Measurements from ENCODE around the gene SLC22A13.
"Not testable (repeated sequence)": the region's sequence is repeated elsewhere in the genome, so short reads cannot be mapped to it uniquely, and the experiment has no call there.

SLC22A13 gene

DNA sequence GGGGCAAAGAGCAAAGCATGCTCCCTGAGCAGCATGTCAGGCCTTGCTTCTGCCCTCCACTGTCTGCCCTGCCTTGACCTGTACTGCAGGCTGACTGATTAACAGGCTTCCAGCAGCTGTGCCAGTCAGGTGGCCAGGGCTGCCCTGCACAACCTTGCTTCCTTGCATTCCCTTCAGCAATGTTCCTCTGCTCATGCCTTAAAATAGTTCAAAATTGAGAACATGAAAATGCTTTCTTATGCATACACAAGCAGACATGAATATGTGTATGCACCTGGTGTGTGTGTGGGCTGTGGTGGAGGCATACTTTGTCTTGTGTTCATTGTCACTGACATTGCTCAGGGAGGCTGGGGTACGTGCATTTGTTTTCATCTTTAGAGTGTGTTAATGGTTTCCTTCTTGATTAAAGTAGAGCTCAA is 1.2 kb upstream of the SLC22A13 start:
- DNase-seq (ENCODE audit: low read depth, low spot score), result no peak

DNA sequence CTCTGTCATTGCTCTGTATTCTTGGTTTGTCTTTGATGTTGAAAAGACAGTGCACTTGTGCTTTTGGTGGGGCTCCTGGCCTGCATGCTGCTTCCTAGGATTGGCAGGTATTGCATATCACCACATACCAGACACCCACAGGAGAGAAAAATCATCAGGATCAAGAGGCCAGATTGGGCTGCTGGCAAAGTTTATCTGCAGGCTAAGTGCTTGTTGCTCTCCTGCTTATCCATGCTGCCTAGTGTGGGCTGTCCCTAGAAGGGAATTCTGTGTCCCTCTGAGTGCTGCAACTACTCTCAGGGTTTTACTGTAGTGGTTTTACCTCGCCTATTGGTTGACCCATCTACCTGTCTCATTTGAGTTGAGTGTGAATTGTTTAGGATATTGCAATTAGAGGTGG is 833 bp upstream of the SLC22A13 start:
- no peak for DNase-seq (ENCODE audit: low read depth, low spot score)

DNA sequence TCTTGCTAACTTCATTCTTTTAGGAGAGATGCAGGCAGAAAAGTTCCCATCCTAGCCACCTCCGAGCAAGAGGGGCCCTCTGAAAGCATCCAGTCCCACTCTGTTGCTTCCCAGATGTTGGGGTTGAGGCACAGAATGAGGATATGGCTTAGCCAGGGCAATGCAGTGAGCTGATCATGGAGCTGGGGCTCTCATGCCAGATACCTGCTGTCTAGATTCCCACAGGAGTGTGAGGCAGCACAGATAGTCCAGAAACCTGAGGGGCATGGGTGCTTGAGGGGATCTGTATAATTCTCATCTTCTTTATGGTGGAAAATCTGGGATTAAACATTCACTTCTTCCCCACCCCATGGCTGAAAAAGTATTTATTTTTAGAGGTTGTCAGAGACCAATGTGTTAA is 1.2 kb downstream of the SLC22A13 start:
- no peak for DNase-seq (ENCODE audit: low read depth, low spot score)

DNA sequence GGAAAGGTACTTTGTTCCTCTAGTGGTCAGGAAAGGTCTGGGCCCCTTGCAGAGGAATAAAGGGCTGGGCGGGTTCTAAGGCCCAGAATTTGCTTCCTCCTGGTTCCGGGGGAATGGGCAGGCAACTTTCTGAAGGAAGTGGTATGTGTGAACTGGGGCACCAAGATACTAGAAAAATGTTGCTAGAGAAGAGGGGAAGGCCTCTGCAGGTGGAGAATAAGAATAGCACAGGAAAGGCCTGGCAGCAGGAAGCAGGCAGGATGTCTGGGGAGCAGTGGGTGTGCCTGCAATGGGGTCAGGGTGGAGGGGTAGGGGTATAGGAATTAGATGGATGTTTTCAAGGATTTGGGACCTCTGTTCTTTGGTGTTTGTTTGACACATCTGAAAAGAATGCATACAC is 2.0 kb downstream of the SLC22A13 start:
- DNase-seq (ENCODE audit: low read depth, low spot score), result no peak

DNA sequence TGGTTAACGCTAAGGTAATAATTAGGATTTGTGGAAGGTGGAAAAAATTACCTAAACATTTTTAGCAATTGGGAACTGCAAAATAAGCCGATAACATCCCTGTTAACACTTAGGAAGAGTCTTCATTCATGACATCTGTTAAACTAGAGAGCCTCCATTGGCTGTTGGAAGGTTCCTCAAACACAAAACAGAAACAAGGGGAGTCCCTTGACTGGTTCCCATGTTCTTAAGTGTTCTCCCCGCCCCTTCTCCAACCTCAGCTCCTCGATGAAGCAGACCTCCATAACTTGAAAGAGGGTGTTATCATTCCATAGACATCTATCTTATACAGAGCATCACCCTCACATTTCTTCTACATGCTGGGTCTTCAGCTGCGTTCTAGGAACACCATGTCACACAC is 2.5 kb downstream of the SLC22A13 start:
- DNase-seq (ENCODE audit: low read depth, low spot score), result no peak

DNA sequence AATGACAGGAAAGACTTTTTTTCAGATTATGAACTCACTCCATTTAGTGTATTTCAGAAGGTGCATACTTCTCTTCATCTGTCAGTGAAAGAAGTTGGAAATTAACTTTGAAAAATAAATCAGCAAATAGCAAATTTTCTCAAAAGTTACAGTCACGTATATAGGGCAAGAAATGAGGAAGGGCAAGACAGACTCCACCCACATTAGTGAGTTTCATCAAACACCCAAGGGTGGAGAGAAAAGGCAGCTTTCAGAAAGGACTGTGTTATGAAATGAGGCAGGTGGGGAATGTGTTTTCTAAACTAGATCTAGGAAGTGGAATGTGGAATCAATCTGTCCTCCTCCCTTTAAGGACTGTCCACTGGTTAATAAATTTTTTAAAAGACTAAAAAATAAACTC is 2.9 kb downstream of the SLC22A13 start:
- DNase-seq (ENCODE audit: low read depth, low spot score), result no peak

DNA sequence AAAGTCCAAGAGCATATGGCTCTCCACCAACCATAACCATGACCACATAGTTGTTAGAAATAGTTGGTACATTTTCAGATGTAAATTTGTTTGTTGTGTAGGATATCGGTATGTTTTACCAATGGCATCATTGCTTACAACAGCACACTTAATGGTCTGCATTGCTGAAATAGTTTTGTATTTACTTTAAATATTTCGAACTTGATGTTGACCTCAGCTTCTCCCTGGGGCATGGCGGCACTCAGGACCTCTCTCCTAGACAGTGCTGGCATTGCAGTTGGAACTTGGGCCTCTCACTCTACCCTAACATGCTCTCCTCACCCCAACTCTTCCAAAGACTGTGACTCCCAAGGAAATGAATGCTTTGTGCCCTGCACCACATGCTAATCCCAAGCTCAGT is 5.0 kb downstream of the SLC22A13 start:
- no peak for DNase-seq (ENCODE audit: low read depth, low spot score)

DNA sequence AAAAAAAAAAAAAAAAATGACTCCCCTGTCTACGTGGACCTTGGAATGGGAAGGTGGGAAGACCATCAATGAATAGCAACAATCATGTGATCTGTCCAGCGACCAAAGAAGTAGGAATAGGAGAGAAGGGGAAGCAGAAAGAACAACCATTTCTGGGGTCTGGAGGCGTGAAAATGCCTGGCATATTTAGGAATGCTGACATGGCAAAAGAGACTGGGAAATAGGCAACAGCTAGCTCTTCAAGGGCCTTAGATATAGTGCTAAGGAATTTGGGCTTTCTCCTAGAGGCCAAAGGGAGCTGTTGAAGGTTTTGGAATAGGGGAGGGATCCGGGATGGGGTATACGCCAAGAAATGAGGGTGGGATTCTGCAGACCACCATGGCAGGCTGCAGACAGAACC is 5.9 kb downstream of the SLC22A13 start:
- DNase-seq (ENCODE audit: low read depth, low spot score), result no peak

DNA sequence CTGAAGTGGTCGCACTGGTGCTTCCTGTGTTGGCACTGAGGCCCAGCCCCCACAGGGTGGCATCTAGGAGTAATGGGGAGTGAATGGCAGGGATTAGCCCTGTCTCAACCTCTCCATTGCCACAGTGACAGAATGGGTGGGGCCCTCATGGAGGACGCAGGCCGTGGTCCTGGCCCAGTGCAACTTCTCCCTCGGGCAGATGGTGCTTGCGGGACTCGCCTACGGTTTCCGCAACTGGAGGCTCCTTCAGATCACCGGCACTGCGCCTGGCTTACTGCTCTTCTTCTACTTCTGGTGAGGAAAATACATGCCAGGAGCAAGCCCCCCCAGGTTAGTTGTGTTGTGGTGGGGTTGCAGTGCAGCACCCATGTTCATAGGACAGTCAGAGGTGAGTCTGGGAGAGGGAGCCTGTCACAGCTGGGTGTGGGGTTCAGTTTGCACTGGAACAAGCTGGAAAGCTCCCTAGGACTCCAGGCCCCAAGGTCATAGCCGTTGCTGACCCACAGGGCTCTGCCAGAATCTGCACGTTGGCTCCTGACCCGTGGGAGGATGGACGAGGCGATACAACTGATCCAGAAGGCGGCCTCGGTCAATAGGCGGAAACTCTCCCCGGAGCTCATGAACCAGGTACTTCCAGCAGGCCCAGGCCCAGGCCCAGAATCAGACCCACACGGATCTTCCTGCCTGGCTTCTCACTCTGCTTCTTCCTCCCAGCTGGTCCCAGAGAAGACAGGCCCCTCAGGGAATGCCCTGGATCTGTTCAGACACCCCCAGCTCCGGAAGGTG is 9.4 kb downstream of the SLC22A13 start:
- DNase-seq (ENCODE audit: low read depth, low spot score), result no peak

DNA sequence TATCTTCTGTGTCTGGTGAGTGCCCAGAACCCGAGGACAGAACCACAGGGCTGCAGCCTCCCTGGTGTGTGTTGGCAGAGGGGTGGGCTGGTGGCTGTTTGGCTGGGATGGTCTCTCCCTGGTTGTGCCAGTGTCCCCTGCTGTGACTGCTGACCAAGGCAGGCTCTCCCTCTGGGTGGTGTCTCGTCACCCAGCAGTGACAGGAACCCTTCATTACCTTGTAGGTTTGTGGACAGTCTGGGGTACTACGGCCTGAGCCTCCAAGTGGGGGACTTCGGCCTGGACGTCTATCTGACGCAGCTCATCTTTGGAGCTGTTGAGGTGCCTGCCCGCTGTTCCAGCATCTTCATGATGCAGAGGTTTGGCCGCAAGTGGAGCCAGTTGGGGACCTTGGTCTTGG is 10.0 kb downstream of the SLC22A13 start:
- no peak for DNase-seq (ENCODE audit: low read depth, low spot score)

DNA sequence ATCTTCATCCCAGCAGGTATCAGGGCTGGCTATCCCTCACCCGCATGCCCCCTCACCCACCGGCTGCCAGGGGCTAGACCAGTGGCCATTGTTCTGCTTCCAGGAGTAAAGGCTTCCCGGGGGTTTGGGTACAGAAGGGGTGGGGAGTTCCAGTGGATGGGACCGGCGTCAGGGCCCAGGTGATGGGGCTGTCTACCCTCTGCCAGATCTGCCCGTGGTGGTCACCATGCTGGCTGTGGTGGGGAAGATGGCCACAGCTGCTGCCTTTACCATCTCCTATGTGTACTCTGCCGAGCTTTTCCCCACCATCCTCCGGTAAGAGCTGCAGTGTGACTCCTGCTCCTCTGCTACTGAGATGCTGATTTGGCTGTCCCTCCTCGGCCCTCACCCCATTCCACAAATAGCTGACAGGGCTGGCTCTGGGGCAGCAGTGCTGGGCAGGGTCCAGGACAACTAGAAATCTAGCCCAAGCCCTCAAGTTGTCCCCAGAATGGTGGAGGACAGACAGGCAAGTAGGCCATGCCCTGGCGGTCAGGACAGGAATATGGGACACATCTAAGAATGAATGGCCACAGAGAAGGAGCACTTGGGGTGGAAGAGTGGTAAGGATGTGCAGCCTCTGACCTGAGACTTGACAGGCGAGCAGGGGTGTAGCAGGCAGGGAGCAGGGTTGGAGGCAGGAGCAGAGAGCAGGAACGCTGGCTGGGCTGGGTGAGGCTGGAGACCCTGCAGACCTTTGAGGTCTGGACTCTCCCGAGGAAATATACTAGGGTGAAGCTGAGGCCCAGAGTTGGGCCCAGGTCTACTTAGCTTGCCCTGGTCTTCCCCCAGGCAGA is 10.7 kb downstream of the SLC22A13 start:
- DNase-seq (ENCODE audit: low read depth, low spot score), result no peak

DNA sequence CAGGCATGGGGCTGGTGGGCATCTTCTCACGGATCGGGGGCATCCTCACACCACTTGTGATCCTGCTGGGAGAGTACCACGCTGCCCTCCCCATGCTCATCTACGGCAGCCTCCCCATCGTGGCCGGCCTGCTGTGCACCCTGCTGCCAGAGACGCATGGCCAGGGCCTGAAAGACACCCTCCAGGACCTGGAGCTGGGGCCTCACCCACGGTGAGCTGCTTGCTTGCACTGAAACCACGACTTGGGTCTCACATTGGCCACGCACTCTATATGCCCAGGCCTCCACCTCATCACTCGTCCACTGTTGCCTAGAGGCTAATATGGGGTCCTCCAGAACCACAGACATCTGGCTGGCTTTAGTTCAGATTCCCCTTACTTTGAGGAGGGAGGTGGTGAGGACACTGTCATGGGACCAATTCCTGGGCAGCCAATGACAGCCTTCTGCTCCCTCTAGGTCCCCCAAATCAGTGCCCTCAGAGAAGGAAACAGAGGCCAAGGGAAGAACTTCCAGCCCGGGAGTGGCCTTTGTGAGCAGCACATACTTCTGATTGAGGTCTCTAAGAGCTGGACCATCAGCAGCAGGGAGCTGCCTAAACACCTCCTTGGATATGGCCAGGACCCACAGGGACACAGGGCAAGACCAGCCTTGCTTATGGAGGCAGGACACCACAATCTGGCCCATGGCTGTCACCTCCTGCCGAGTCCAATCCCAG is 11.5 kb downstream of the SLC22A13 start:
- DNase-seq (ENCODE audit: low read depth, low spot score), result no peak

DNA sequence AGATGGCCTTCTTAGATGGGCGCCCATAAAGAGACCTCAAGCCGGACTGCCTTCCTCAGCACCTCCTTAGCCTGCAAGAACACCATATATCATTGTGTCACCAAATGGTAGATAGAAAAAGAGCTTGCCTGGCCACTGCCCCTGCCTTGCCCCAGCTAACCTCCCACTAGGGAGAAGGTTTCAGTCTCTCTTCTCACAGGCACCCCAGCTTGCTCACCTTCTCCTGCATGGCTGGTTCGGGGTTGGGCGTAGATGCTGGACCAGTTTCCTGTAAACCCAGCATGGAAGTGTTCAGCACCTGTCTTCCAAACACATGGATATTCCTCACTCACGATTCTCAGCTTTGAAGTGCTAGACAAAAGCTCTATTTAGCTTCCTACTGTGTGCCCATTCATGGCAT is 13.2 kb downstream of the SLC22A13 start:
- DNase-seq (ENCODE audit: low read depth, low spot score), result no peak

DNA sequence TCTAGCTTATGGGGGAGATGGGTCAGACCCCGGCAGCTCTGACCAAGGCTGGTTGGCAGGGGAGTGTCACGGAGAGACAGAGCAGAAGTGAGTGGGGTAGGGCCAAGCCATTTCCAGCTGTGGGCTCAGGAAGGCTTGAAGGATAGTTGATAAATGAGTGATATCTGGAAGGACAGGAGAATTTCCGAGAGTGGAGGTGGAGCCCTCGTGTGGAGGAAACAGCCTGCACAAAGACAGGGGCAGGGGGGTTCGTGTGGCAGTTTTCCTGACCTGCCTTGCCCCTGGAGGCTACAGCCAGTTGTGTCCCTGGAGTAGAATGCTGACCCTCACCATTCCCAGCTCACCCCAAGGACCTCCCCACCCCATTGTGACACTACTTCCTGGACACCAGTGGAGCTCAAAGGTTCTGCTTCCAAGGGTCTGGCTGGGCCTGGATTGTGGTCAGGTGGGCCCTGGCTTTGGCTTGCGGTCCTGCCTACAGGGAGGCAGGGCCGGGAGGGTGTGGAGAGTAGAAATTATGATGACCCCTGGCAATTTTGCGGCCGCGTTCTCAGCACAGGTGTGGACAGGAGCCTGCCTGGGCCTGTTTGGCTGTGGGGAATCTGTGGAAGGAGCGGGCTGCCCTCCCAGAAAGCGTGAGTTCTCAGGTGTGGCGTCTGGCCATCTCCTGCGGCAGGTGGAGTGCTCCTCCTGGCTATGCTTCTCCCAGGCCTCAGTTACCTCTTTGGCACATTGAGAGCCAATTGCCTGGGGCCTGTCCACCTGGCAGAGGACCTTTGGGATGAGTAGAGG is 16.5 kb downstream of the SLC22A13 start, which contains the start of gene SLC22A14:
TSS of gene SLC22A14 (plus strand) at position 400 of the 792 bp plus-strand sequence. CDS start 23,733 bp downstream, outside the sequence.
- no peak for DNase-seq (ENCODE audit: low read depth, low spot score)

DNA sequence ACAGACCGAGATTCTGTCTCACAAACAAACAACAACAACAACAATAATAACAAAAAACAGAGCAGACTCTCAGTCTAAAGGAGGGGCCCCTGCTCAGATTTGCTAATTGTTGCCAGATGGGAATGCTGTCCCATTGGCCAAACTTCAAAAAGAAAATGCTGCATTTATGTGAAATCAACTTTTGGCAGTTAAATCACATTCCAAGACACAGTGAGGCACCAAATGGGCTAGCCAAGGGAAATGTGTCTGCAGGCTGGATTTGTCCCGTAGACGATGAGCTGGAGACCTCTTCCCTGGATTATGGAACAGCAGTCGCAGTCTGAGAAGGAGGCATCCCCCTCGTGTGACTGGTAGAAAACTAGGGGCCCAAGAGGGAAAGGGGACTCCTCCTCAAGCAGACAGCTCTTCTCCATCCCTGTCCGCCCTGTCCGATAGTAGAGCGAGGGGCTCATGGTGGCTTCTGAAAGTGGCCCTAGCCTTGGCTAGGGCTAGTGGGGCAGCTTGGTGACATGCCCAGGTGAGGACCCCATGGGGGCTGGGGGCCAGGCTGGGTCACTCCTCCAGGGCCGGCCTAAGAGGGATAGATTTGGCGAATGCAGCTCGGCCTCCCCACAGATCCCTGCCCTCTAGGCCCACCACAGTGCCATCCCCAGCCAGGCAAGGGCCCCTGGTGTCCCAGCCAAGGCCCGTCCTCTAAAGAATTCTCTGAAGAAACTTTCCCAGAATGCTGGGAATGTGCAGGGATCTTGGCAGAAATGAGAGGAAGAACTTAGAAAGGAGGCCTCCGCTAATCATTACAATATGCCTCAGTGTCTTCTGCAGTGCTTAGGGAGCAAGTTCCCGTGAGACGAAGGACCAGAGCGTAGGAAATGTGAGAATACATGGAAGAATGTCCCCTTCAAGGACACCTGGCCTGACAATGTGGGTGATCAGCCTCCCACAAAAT is 18.5 kb downstream of the SLC22A13 start:
- no peak for DNase-seq (ENCODE audit: low read depth, low spot score)

DNA sequence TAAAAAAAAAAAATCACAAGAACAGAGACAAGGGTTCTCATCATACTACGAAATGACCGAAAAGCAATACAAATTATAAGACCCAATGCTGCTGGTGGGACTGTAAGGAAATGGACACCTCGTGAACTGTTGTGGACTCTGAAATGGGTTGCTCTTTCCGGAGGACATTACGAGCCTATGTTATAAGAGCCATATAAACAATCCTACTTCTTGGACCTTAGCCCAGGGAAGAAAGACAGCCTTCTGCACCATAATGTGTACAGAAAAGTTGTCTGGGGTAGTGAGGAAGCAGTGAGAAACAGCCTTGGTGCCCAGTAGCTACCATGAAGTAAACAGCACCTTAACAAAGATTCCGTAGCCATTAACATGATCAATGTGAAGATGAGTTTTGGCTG is 19.1 kb downstream of the SLC22A13 start:
- DNase-seq (ENCODE audit: low read depth, low spot score), result no peak

DNA sequence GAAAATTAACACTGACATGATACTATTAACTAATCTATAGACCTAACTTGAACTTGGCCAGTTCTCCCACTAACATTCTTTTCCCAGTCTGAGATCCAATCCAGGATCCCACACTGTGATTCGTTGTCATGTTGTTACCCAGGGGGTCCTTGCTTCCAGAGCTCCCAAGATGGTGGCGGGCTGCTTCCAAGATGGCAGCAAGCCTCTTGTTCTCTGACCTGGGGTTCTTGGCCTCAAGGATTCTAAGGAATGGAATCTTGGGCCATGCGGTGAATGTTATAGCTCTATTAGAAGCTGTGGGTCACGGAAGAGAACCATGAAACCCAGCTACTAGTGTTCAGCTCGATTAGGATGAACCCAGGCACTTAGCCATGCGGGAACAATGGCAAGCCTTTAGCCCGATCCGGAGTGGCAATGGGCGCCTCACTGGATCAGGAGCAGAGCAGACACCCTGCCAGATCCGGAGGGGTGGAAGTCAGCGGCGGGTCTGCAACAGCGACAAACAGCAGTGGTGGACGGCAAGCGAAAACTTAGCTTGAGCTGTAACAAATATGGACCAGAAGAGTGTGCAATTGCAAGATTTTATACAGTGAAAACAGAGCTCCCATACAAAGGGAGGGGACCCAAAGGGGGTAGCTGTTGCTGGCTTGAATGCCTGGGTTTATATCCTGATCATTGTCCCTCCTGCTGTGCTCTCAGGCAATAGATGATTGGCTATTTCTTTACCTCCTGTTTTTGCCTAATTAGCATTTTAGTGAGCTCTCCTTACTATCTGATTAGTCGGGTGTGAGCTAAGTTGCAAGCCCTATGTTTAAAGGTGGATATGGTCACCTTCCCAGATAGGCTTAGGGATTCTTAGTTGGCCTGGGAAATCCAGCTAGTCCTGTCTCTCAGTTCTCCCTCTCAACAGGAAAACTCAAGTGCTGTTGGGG is 23.9 kb downstream of the SLC22A13 start:
- not testable (repeated sequence) for DNase-seq (ENCODE audit: low read depth, low spot score)

DNA sequence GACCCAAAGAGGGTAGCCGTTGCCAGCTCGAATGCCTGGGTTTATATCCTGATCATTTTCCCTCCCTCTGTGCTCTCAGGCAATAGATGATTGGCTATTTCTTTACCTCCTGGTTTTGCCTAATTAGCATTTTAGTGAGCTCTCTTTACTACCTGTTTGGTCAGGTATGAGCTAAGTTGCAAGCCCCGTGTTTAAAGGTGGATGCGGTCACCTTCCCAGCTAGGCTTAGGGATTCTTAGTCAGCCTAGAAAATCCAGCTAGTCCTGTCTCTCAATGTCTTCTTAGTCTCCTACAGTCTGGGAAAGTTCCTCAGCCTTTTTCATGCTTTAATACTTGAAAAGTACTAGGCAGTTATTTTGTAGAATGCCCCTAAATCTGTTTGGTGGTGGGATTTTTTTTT is 31.4 kb downstream of the SLC22A13 start:
- DNase-seq (ENCODE audit: low read depth, low spot score), result not testable (repeated sequence)

DNA sequence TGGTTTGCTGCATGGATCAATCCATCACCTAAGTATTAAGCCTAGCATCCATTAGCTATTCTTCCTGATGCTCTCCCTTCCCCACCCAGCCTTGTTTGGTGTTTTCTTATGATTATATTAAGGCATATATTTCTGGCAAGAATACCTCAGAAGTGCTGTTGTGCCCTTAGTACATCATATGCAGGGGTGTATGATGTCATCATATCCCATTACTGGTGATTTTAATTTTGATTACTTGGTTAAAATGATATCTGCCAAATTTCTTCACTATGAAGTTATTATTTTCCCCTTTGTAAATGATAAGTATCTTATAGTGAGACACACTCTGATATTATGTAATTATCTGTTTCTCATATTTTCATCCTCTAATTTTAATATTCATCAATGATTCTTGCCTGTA is 31.9 kb downstream of the SLC22A13 start:
- DNase-seq (ENCODE audit: low read depth, low spot score), result no peak
